ENCODE data around the gene PCSK7. TPM values are rescaled to one million over a fixed set of nuclear protein-coding genes. Genes with fewer than 3 reads are reported as not detected.
A peak's percentile ranks its signal among the peaks of the same experiment; 100 is the strongest.

PCSK7 gene
- total RNA-seq, 1 donor from 2014 or later = 67.0 TPM

GRCh38 chr11:117199053-117199915, 32.6 kb downstream of the PCSK7 start, which contains the start of gene TAGLN:
Gene TAGLN (plus strand): TSS chr11:117199370. CDS start chr11:117203014, 3,644 bp downstream.
- peak; percentile 82 for DNase-seq (ENCODE audit: low spot score)

GRCh38 chr11:117198613-117199012, 33.3 kb downstream of the PCSK7 start:
- DNase-seq (ENCODE audit: low spot score) = no peak

- peak; percentile 48 for DNase-seq (ENCODE audit: low spot score)
Observed at GRCh38 chr11:117197516-117198456, 34.1 kb downstream of the PCSK7 start.

GRCh38 chr11:117197006-117197405, 34.9 kb downstream of the PCSK7 start:
- DNase-seq (ENCODE audit: low spot score) = no peak

GRCh38 chr11:117195761-117196160, 36.1 kb downstream of the PCSK7 start:
- no peak for DNase-seq (ENCODE audit: low spot score)

GRCh38 chr11:117195258-117195657, 36.6 kb downstream of the PCSK7 start:
- DNase-seq (ENCODE audit: low spot score) = no peak

GRCh38 chr11:117194267-117194666, 37.6 kb downstream of the PCSK7 start:
- DNase-seq (ENCODE audit: low spot score) = no peak

GRCh38 chr11:117193130-117194020, 38.5 kb downstream of the PCSK7 start:
- DNase-seq (ENCODE audit: low spot score) = no peak

- no peak for DNase-seq (ENCODE audit: low spot score)
Observed at GRCh38 chr11:117192401-117192875, 39.4 kb downstream of the PCSK7 start.

GRCh38 chr11:117191680-117192400, 40.0 kb downstream of the PCSK7 start:
- no peak for DNase-seq (ENCODE audit: low spot score)

- DNase-seq (ENCODE audit: low spot score) = no peak
Observed at GRCh38 chr11:117189941-117190544, 41.8 kb downstream of the PCSK7 start.

GRCh38 chr11:117189191-117189940, 42.5 kb downstream of the PCSK7 start:
- DNase-seq (ENCODE audit: low spot score) = no peak

GRCh38 chr11:117188620-117189081, 43.2 kb downstream of the PCSK7 start:
- DNase-seq (ENCODE audit: low spot score) = no peak

- no peak for DNase-seq (ENCODE audit: low spot score)
Observed at GRCh38 chr11:117187799-117188481, 43.9 kb downstream of the PCSK7 start.

GRCh38 chr11:117187428-117187798, 44.5 kb downstream of the PCSK7 start:
- no peak for DNase-seq (ENCODE audit: low spot score)

GRCh38 chr11:117187007-117187406, 44.9 kb downstream of the PCSK7 start:
- no peak for DNase-seq (ENCODE audit: low spot score)

GRCh38 chr11:117186431-117186761, 45.5 kb downstream of the PCSK7 start:
- DNase-seq (ENCODE audit: low spot score) = no peak

GRCh38 chr11:117185736-117186430, 46.0 kb downstream of the PCSK7 start:
- no peak for DNase-seq (ENCODE audit: low spot score)

All from mucosa of gallbladder (tissue), 1 donor.